HCT116 (cell line): Measurements from ENCODE around the gene HPCAL1. TPM values are rescaled to one million over a fixed set of nuclear protein-coding genes. Genes with fewer than 3 reads are reported as not detected.

Experiments used
- ATAC-seq: fragments of 200-7000 bp; cut with Tn5 transposase; 2 replicates; pipeline ENCODE4 v1.9.1; 2020; ENCODE audit warnings: mild to moderate bottlenecking, moderate library complexity
- BruUV-seq: library from RNA; stranded (reverse); fragments of 400-500 nt; replicated peaks from 2 replicates; lab custom pipeline; 2021; lab: Mats Ljungman, UMichigan
- CTCF ChIA-PET: fragments of 300-600 bp; sonication (Branson Sonifier 250); formaldehyde crosslinking; loops from one replicate; lab custom pipeline; 2021; ENCODE audit warnings: antibody characterized with exemption; lab: Charles Lee
- POLR2A ChIA-PET: fragments of 300-600, 350-600 bp; sonication (Branson Sonifier 250); formaldehyde crosslinking; loops from one replicate; lab custom pipeline; 2021; ENCODE audit warnings: antibody characterized with exemption; lab: Charles Lee
- RAD21 ChIA-PET, 2 experiments: fragments of 300-600 bp; sonication (Branson Sonifier 250); formaldehyde crosslinking; loops; one replicate each; lab custom pipeline; 2023; ENCODE audit warnings: low total read pairs in 2 of 2; ENCODE audit not compliant: uncharacterized antibody in 2 of 2, unreplicated experiment in 2 of 2, low non-redundant PET in 1 of 2; lab: Charles Lee
- DNase-seq: peaks from one replicate; pipeline ENCODE4 v3.0.0-alpha.2; 2010; ENCODE audit warnings: low read depth, low spot score
- H2AFZ ChIP-seq: fragments of 200-600 bp; shearing (Covaris generic), sonication (generic); 2 replicates; pipeline ENCODE4 v1.6.1; 2017; ENCODE audit warnings: low read depth, mixed run types, mixed read lengths, antibody characterized with exemption, low read length; ENCODE audit not compliant: poor library complexity, severe bottlenecking
- H3K27ac ChIP-seq: 2 replicates; pipeline ENCODE4 v1.5.1; 2012; ENCODE audit warnings: low read depth, low read length
- H3K27me3 ChIP-seq: fragments of 200-600 bp; sonication (generic); 2 replicates; pipeline ENCODE4 v1.6.1; 2016; ENCODE audit warnings: mixed run types, low read length, mixed read lengths; ENCODE audit not compliant: insufficient read depth
- H3K36me3 ChIP-seq, 2 experiments: fragments of 200-500 bp in 1 of 2; fragments of 200-600 bp in 1 of 2; sonication (Bioruptor generic) in 1 of 2; sonication (generic) in 1 of 2; 2 replicates each; pipeline versions ENCODE4 v1.5.1 to v1.6.1; 2014 to 2016; ENCODE audit warnings: low read length in 2 of 2, inconsistent platforms in 1 of 2, mixed read lengths in 1 of 2, mixed run types in 1 of 2; ENCODE audit not compliant: insufficient read depth in 2 of 2, control insufficient read depth in 1 of 2
- H3K4me1 ChIP-seq, 2 experiments: fragments of 200-600 bp in 1 of 2; sonication (generic) in 1 of 2; 2 replicates each; pipeline versions ENCODE4 v1.5.1 to v1.6.1; 2012 to 2017; ENCODE audit warnings: low read length in 2 of 2, inconsistent platforms in 1 of 2, mild to moderate bottlenecking in 1 of 2, mixed read lengths in 1 of 2, mixed run types in 1 of 2, moderate library complexity in 1 of 2; ENCODE audit not compliant: insufficient read depth in 2 of 2, control insufficient read depth in 1 of 2
- H3K4me2 ChIP-seq: fragments of 200-600 bp; sonication (generic); 2 replicates; pipeline ENCODE4 v1.6.1; 2017; ENCODE audit warnings: mixed run types, low read length, mixed read lengths
- H3K4me3 ChIP-seq, 2 experiments: fragments of 200-600 bp in 1 of 2; sonication (generic) in 1 of 2; replicated peaks in 1 of 2; 2 replicates each; pipeline ENCODE4 v1.5.1; 2011 to 2016; ENCODE audit warnings: low read length in 2 of 2, control low read depth in 1 of 2, low read depth in 1 of 2, mild to moderate bottlenecking in 1 of 2, mixed read lengths in 1 of 2, mixed run types in 1 of 2
- H3K79me2 ChIP-seq: fragments of 200-600 bp; sonication (generic); 2 replicates; pipeline ENCODE4 v1.6.1; 2017; ENCODE audit warnings: mild to moderate bottlenecking, mixed run types, low read length, moderate library complexity, mixed read lengths; ENCODE audit not compliant: insufficient read depth
- H3K9ac ChIP-seq: fragments of 200-600 bp; sonication (generic); 2 replicates; pipeline ENCODE4 v1.6.1; 2016; ENCODE audit warnings: low read length, mixed read lengths
- H3K9me2 ChIP-seq: fragments of 200-600 bp; sonication (generic), shearing (Covaris generic); 2 replicates; pipeline ENCODE4 v1.6.1; 2017; ENCODE audit warnings: mixed run types, mild to moderate bottlenecking, moderate library complexity; ENCODE audit not compliant: insufficient read depth
- H3K9me3 ChIP-seq, 2 experiments: fragments of 200-500 bp in 1 of 2; fragments of 200-600 bp in 1 of 2; sonication (Bioruptor generic) in 1 of 2; sonication (generic) in 1 of 2; 2 replicates each; pipeline ENCODE4 v1.6.1; 2014 to 2017; ENCODE audit warnings: low read length in 2 of 2, mixed read lengths in 2 of 2, inconsistent platforms in 1 of 2, low read depth in 1 of 2, mild to moderate bottlenecking in 1 of 2, mixed run types in 1 of 2, moderate library complexity in 1 of 2; ENCODE audit not compliant: control insufficient read depth in 1 of 2, insufficient read depth in 1 of 2
- H4K20me1 ChIP-seq: fragments of 200-600 bp; sonication (generic), shearing (Covaris generic); 2 replicates; pipeline ENCODE4 v1.6.1; 2017; ENCODE audit warnings: mixed run types, mild to moderate bottlenecking, moderate library complexity; ENCODE audit not compliant: insufficient read depth
- ATF3 ChIP-seq: IDR thresholded peaks from 2 replicates; pipeline ENCODE4 v1.6.1; 2012
- CBX3 ChIP-seq: IDR thresholded peaks from 2 replicates; pipeline ENCODE4 v1.6.1; 2012; ENCODE audit warnings: low read depth
- CEBPB ChIP-seq: IDR thresholded peaks from 2 replicates; pipeline ENCODE4 v1.6.1; 2012; ENCODE audit warnings: low read depth
- EGR1 ChIP-seq: IDR thresholded peaks from 2 replicates; pipeline ENCODE4 v1.6.1; 2012; ENCODE audit warnings: low read depth
- ELF1 ChIP-seq: IDR thresholded peaks from 2 replicates; pipeline ENCODE4 v1.6.1; 2012; ENCODE audit warnings: low read depth, borderline replicate concordance
- EZH2phosphoT487 ChIP-seq: fragments of 200-600 bp; IDR thresholded peaks from 2 replicates; pipeline ENCODE4 v1.6.1; 2018; ENCODE audit warnings: antibody characterized with exemption, borderline replicate concordance
- FOSL1 ChIP-seq: IDR thresholded peaks from 2 replicates; pipeline ENCODE4 v1.6.1; 2012; ENCODE audit warnings: low read depth
- MAX ChIP-seq: IDR thresholded peaks from 2 replicates; pipeline ENCODE4 v1.6.1; 2012
- POLR2AphosphoS5 ChIP-seq: IDR thresholded peaks from 2 replicates; pipeline ENCODE4 v1.6.1; 2011; ENCODE audit warnings: mild to moderate bottlenecking, low read depth, low read length, moderate library complexity
- RAD21 ChIP-seq: IDR thresholded peaks from 2 replicates; pipeline ENCODE4 v1.6.1; 2012; ENCODE audit warnings: low read depth, mild to moderate bottlenecking
- REST ChIP-seq: IDR thresholded peaks from 2 replicates; pipeline ENCODE4 v1.6.1; 2012; ENCODE audit warnings: low read depth
- SIN3A ChIP-seq: IDR thresholded peaks from 2 replicates; pipeline ENCODE4 v1.6.1; 2012; ENCODE audit warnings: low read depth
- SP1 ChIP-seq: IDR thresholded peaks from 2 replicates; pipeline ENCODE4 v1.6.1; 2012; ENCODE audit warnings: low read depth
- SRF ChIP-seq: IDR thresholded peaks from 2 replicates; pipeline ENCODE4 v1.6.1; 2012; ENCODE audit warnings: low read depth
- TCF7L2 ChIP-seq: IDR thresholded peaks from 2 replicates; pipeline ENCODE4 v1.7.0; 2011; ENCODE audit warnings: borderline replicate concordance, inconsistent platforms; ENCODE audit not compliant: insufficient read depth, insufficient read length; ENCODE audit errors: extremely low read depth
- YY1 ChIP-seq: IDR thresholded peaks from 2 replicates; pipeline ENCODE4 v1.6.1; 2011; ENCODE audit warnings: low read length, low read depth, moderate library complexity, mild to moderate bottlenecking; ENCODE audit not compliant: insufficient replicate concordance; ENCODE audit errors: extremely low read depth
- ZBTB33 ChIP-seq: IDR thresholded peaks from 2 replicates; pipeline ENCODE4 v1.6.1; 2011; ENCODE audit warnings: mild to moderate bottlenecking, low read length, moderate library complexity; ENCODE audit not compliant: insufficient replicate concordance; ENCODE audit errors: extremely low read depth
- ZFX ChIP-seq: fragments of 450-650 bp; IDR thresholded peaks from 2 replicates; pipeline ENCODE4 v1.6.1; 2017
- ZNF274 ChIP-seq: fragments of 200-500 bp; sonication (Bioruptor generic); IDR thresholded peaks from 2 replicates; pipeline ENCODE4 v1.6.1; 2014; ENCODE audit warnings: mild to moderate bottlenecking, low read depth, low read length, inconsistent platforms
- intact Hi-C: fragments of 100-400 bp; cut with micrococcal nuclease; formaldehyde crosslinking; loops from 2 replicates; pipeline ENCODE4 v1.10.0; 2022
- total RNA-seq: library from RNA; stranded (reverse); gene quantifications from one replicate; pipeline ENCODE4 v1.2.1, GENCODE V29; 2021; ENCODE audit not compliant: unreplicated experiment

HPCAL1 gene
- total RNA-seq, 1 experiment from 2014 or later = 111 TPM

GRCh38 chr2:10359246-10359645 is 56.5 kb downstream of the HPCAL1 start (continued):
- TF ChIP-seq SP1 (no peak), FOSL1 (no peak), ZFX (no peak), ZNF274 (no peak), YY1 (no peak)
- TF ChIP-seq, all 23 proteins: peak for 0

GRCh38 chr2:10359731-10360329 is 57.1 kb downstream of the HPCAL1 start:
- H3K27me3 ChIP-seq = no peaks in the 10 kb centered on the region
- H3K9ac ChIP-seq = no peak overlapping the region
- no peak overlapping the region for H2AFZ ChIP-seq
- no peaks in the 10 kb centered on the region for H3K36me3 ChIP-seq
- intact Hi-C loops = no loop called here
- ATAC-seq (no peak), DNase-seq (no peak)
- ChIA-PET POLR2A (no interaction called here), RAD21 (no interaction called here), CTCF (no interaction called here)
- H3K79me2 ChIP-seq = peaks cover 74% of the 10 kb centered on the region
- no peak overlapping the region for H3K4me2 ChIP-seq
- H4K20me1 ChIP-seq = no peaks in the 10 kb centered on the region
- no peak overlapping the region for H3K27ac ChIP-seq
- peaks cover 9 to 19% of the 10 kb centered on the region in 2 experiments for H3K4me1 ChIP-seq
- H3K4me3 ChIP-seq = no peak overlapping the region
- TF ChIP-seq CEBPB (no peak), EZH2phosphoT487 (no peak), RAD21 (no peak), EGR1 (no peak), ZFX (no peak), ELF1 (no peak), YY1 (no peak), ZNF274 (no peak), SIN3A (no peak), SRF (no peak), MAX (no peak), ZBTB33 (no peak), CBX3 (no peak), POLR2AphosphoS5 (no peak), FOSL1 (no peak), REST (no peak), SP1 (no peak), TCF7L2 (no peak), ATF3 (no peak)
- H3K9me3 ChIP-seq = no peaks in the 10 kb centered on the region
- BruUV-seq = no TSS peak
- no peaks in the 10 kb centered on the region for H3K9me2 ChIP-seq
